OCI-LY3 (cell line): ENCODE measurements around the gene ZNF587B.

Experiments used
- CTCF ChIP-seq: fragments of 200-600, 300-600 bp; sonication (generic); IDR thresholded peaks from 2 replicates; pipeline ENCODE4 v1.5.1; 2014; ENCODE audit warnings: antibody characterized with exemption, low read length, low read depth
- EZH2phosphoT487 ChIP-seq: fragments of 200-600 bp; shearing (Covaris generic); IDR thresholded peaks from 2 replicates; pipeline ENCODE4 v1.6.1; 2018; ENCODE audit warnings: antibody characterized with exemption, mixed run types, low read depth

- TF ChIP-seq CTCF = no peak
- TF ChIP-seq EZH2phosphoT487 = no peak
These were observed 43.2 kb upstream of the ZNF587B start for GRCh38 chr19:57786906-57787305.
